ENCODE data around the gene OPRM1.
"Not testable (repeated sequence)": the region's sequence is repeated elsewhere in the genome, so short reads cannot be mapped to it uniquely, and the experiment has no call there.

OPRM1 gene

DNA sequence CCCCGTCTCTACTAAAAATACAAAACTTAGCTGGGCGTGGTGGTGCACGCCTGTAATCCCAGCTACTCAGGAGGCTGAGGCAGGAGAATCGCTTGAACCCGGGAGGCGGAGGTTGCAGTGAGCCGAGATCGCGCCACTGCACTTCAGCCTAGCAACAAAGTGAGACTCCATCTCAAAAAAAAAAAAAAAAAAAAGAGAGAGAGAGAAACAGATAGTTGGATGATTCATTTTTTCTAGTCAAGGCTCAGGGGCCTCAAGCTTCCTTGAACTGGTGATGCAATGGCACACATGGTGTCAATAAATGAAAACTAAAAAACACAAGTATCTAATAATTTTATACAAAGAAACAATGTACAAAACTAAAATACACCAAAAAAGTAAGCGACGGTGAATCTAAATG lies 202.0 kb downstream of the OPRM1 start:
- DNase-seq (ENCODE audit: low spot score) = not testable (repeated sequence)

DNA sequence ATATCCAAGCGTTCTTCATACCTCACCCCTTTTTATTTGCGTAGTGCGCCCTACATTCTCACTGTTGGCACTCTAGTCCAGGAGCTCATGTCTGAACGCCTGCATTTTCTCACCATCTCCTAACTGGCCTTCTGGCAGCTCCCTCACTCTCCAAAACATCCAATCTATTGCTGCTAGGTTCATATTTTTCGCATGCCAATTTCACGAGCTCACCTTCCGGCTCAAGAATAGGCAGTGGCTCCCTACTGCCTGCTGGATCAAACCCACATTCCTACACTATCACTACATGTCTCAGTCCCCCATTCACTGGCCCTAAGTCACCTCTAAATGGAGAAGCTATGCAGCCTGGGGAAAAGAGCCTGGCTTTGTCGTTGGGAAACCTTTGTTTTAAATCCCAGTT lies 202.5 kb downstream of the OPRM1 start:
- DNase-seq (ENCODE audit: low spot score) = no peak

DNA sequence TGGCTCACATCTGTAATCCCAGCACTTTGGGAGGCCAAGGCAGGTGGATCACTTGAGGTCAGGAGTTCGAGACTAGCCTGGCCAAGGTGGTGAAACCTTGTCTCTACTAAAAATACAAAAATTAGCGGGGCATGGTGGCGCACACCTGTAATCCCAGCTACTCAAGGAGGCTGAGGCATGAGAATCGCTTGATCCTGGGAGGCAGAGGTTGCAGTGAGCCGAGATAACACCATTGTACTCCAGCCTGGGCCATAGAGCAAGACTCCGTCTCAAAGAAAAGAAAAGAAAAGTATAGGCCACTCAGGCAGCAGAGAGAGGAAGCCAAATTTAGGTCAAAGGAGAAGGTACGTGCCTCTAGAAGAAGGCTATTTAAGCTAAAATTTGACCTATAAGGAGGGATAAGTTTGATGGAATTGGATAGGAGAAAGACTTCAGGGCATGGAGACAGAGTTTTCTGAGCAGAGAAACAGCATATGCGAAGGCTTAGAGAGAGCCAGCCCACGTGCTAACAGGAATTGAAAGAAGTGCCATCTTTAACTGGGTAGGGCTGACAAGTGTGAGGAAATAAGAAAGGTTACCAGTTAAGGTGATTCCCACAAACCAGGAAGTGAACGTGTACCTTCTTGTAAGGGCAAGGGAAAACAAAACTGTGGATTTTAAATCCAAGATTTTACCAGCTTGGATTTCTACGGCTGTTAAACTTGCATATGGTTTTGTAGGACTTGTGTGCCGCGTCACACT lies 203.7 kb downstream of the OPRM1 start:
- DNase-seq (ENCODE audit: low spot score) = no peak

DNA sequence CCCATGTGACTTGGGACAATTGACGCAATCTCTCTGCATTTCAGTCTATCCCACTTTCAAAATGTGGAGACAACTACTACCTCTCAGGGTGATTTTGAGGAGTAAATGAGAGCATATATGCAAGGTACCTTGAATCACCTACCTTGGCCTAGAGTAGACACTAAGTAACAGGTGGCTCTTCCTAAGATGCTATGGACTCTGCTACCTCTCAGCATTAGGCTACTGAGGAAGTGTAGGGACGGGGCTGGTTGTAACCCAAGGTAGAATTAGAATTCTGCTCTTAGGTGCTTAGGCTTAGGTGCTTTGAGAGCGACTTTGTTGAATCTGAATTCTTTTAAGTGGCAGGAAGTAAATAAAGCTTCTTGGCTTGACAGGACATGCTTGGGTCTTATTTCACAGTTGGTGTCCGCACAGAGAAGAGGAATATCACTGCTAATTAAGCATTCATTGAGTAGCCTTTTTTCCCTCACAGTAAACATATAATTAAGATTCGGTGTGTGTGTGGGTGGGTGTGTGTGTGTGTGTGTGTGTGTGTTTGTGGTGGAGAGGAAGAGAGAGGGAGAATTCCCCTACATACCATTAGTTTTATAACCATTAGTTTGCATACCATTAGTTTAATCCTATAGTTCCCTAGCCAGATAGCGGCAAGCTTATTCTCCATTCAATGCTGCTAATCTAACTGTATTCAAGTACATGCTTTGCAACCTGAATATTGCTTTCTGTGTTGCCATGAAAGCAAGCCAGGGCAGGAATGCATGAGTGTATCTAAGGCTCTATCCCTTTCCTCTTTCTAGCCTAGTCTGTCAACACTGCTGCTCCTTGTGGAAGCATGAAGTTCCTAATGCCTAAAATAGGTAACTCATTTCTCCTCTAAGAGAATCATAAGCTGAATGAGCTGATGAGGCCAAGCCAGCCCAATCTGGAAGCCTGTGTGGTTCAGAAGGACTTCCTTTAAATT lies 205.0 kb downstream of the OPRM1 start:
- no peak for DNase-seq (ENCODE audit: low spot score)

DNA sequence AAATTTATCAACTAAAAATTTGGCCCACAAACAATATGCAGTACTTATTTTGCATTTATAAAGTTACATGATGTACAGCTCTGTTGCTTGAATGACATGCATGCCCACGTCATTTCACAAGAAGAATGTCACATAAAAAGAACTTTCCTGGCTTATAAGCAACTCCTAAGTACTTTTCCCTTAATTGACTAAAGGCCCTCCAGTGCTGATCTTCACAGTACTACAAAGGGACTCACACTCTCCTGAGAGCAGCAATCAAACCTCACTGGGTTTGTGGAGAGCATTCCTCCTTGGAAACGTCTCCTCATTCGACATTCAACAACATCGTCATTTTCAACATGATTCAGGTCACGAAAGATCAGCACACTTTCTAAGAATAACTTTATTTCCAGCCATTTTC lies 206.5 kb downstream of the OPRM1 start:
- DNase-seq (ENCODE audit: low spot score) = no peak

DNA sequence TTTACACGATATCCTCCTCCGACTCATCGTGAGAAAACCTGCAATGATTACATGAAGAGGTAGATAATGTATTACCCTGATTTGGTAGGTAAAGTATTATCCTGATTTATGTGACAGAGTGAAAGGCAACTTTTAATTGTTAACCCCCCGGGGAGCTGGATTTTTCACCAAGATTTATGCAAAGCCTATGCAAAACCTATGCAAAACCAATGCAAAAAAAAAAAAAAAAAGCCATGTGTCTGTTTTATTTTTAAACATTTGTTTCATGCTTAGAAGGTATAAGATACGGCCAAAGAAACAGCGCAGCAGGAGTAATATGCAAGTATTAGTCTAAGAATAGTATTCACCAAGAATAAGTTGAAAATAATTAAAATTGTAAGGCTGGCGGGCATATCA lies 207.7 kb downstream of the OPRM1 start:
- no peak for DNase-seq (ENCODE audit: low spot score)

DNA sequence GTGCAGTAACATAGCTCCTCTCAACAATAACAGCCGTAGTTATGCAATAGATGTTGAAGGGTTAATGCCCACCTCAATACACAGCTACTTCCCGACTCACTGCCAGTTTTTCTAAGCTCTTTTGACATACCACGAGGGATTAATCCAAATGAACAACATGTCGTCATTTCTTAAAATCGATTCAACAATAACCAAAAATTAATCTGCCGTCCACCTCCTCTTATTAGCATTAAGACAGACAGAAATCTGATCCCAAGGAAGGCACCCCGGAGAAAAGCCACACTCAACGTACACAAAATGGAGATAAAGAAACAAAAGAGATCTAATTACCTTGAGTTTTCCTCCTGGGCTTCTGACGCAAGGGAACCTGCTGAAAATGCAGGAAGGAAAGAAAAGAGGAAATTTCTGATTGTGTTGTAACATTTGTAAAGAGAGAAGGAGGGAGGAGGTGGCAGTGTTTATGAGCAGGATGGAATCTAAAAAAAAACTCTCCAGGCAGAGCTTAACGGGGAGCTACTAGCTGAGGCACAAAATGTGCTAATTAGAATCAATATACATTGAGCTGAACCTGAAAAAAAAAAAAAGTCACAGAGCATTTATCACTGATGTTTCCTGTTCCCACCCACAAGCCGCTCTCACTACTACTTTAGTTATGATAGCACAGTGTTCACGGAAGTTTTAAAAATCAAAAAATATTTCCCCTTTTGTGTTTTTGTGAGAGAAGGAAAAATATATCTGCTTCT lies 208.2 kb downstream of the OPRM1 start:
- DNase-seq (ENCODE audit: low spot score) = no peak

DNA sequence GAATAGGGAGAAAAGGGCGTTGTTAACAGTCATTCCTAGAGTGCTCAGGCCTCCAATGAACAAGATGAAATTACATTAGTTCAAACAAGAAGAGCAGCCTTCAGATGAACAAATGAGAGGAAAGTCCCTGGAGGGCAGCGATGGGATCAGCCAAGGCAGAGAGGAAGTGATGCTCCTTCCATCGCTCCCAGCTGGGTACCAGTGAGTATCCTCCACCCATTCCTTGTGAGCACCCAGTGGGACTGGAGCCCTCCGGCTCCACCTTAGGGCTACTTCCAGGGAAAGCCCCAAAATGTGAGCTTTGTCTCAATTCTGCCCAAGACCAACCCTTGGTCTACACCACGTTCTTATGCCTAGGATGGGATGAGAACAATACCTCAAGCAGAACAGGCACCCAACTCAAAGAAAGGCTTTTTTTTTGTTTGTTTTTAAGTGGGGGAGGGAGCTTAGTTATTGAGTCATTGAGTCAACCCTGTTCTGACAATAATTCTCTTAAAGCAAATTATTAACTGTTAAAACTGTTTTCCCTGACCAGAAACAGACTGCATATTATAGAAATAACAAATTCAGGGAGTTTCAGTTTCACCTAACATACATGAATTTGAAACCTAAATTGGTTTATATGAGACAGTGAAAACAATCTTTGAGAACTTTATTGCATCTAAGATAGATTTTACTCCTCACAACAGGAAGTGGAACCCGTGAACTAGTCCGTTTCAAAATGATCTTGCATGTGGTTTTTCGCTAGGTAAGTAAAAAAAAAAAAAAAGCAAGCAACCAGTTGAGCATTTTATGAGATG lies 210.7 kb downstream of the OPRM1 start:
- no peak for DNase-seq (ENCODE audit: low spot score)

DNA sequence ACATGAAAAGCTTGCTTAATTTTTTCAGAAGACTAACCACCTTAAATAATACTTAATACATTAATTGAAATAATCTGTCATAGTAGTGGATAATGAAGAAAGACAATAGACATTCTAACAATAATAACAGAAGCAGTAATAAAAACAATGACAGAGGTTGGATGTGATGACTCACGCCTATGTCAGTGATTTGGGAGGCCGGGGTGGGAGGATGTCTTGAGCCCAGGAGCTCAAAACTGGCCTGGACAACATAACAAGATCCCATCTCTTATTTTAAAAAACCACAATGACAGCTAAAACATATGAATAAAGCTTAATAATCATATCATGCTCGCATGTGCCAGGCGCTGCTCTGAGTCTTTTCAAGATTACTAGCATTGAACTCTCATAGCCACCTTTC lies 212.1 kb downstream of the OPRM1 start:
- DNase-seq (ENCODE audit: low spot score) = no peak

DNA sequence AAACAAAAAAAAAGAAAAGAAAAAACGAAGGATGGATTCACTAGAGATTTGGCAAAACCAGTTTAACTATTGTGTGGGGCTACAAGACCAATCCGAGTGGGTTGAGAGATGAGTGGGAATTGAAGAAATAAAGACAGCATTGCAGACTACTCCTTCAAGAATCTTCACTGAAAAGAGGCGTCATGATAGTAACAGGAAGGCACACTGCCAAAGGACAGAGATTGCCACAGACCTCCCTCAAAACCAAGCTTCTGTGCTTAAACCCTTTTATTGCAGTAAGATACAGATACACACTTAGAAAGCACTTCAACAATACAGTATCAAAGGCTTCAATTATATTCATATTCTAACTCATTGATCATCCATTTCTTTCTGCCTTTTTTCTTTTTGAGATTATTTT lies 213.6 kb downstream of the OPRM1 start:
- DNase-seq (ENCODE audit: low spot score) = no peak

DNA sequence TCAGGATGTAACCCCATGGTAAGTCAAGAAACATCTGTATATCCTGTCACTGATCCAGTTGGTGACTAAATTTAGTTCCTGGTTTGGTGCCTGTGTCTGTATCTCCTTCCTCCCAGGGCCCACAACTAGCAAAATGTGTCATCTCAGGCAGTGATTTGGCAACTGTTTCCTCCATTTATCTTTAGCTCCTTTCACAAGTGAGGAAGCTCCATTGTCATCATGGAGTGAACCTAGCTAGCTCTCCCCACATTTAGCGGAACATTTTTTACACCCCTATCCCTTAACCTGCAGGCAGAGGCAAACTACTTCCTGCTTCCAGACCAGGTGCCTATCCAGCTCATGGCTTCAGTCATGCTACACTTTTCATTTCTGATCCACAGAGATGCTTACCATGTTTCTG lies 218.0 kb downstream of the OPRM1 start:
- DNase-seq (ENCODE audit: low spot score) = no peak

DNA sequence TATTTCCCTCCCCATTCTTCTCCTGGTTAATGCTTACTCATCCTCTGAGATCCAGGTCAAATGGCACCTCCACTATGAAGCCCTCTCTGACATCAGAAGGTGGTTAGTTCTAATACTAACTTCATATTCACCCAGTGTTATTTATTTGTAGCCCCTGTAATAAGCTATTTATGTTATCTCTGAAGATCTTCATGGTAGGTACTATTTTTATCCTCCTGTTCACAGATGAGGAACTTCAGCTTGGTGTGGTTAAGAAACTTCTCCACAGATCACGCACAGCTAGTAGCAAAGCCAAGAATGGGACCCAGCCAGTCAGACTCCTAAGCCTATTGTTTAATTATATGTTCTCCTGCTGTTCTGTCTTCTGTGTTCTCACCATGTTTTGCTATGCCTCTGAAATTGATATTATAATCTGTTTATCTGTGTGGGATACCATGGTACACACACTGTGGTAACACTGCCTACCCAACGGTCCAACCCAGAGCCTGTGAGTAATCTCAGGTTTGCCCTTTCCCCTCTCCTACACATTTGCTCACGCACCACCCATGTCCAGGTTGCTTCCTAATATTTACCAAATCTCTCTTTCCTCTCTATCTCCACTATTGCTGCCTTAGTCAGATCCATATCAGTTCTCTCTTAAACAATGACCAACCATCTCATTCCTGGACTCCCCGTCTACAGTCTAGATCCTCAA lies 219.2 kb downstream of the OPRM1 start:
- DNase-seq (ENCODE audit: low spot score) = no peak

DNA sequence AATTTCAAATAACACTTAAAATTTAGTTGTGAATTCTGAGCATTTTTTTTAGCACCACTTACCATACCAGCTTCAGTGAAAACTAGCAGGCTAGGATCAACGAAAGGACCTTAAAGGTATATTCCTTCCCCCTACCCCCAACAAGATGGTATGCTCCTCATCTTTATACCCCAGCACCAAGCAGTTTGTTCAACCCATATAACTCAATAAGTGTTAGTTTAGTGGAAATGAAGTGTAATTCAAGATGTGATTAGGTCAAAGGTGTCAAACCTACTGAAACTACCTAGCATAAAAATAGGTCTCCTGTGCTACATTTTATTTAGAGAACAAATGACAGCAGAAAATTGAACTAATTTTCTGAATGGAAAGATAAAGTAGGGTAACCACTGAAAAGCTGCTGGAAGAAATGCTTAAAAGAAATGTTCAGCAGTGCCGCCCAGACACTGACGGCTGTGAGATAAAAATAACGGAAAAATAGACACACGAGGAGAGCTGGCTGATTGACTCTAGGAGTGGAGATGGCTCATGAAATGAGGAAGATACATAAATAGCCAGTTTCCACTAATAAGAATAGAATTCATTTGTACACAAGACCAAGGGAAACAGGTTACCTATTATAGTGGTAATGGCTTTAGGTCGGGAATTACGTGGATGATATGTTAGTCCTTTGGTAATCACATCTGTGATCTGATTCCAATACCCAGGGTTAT lies 222.8 kb downstream of the OPRM1 start:
- DNase-seq (ENCODE audit: low spot score) = no peak

DNA sequence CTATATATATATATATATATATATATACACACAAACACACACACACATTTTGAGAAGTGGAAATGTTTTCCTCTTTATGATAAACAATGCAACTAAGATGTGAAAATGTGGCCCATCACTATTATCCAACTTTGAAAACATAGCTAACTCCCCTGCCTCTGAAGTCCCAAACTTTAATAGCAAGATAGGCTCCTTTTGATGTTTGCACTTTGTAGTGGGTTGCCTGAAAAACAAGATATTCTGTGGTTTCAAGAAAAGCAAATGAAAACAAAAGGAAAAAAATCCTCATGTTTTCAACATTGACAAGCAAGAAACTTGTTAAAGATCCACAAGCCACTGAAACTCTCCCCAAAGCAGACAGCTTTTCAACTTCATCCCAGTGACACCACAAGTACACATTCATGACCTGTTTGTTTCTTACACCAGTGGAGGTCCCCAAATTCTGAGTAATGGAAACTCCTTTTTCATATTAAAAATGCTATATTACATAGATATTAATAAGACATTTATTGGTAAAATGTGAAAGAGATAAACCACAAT lies 227.6 kb downstream of the OPRM1 start:
- DNase-seq (ENCODE audit: low spot score) = no peak

DNA sequence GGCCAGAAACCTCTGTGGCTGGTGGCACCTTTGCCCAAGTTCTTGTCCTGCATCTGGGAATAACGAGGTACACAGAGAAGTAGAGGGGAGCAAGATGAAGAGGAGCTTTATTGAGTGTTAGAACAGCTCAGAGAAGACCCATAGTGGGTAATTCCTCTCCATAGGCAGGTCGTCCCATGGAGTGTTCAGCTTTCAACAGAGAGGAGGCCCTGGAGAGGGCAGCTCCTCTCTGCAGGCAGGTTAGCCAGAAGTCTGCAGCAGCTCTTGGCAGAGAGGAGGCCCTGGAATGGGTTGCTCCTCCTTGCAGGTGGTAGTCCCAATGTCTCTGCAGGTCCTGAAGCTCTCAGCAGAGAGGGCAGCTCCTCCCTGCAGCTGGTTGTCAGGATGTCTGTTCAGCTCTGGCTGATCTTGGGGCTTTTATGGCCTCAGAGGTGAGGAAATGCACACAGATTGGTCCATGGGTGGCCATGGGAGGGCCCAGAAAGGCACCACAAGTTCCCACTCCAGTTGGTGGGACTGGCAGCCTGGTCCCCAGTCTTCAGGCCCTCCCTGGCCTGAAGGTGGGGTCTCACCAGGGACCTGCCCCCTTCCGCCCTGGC lies 228.6 kb downstream of the OPRM1 start:
- no peak for DNase-seq (ENCODE audit: low spot score)

DNA sequence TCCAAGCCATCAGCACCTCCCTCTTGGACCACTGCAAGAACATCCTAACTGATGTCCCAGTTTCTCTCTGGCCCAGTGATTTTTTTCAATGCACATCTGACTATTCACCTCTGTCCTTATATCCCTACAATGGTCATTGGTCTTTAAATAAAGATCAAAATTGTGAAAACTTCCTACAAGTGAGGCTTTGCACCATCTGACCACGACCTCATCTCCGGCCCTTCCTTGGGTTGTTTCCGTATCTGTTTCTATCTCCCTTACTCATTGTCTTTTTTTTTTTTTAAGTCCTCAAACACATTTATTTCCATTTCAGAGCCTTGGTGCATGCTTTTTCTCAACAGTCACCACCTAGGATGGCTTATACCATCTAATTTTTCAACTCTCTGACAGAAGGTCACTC lies 229.4 kb downstream of the OPRM1 start:
- DNase-seq (ENCODE audit: low spot score) = no peak

DNA sequence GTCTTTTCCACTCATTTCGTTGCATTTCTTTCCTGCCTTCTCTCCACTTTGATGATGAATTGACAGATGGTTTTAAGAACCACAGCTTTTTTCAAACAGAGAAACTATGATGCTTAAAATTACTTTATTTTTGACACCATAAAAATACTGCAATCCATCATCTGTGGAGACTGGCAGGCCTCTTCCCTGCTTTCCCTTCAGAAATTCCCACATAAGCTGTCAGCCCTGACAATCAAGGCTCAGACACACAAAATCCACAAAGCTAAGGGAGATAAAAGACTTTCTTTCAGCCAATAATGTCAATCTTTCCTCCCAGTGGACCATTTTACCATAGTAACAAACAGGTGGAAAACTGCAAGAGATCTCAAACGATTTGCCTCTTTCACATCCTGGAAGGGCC lies 235.1 kb downstream of the OPRM1 start:
- no peak for DNase-seq (ENCODE audit: low spot score)

DNA sequence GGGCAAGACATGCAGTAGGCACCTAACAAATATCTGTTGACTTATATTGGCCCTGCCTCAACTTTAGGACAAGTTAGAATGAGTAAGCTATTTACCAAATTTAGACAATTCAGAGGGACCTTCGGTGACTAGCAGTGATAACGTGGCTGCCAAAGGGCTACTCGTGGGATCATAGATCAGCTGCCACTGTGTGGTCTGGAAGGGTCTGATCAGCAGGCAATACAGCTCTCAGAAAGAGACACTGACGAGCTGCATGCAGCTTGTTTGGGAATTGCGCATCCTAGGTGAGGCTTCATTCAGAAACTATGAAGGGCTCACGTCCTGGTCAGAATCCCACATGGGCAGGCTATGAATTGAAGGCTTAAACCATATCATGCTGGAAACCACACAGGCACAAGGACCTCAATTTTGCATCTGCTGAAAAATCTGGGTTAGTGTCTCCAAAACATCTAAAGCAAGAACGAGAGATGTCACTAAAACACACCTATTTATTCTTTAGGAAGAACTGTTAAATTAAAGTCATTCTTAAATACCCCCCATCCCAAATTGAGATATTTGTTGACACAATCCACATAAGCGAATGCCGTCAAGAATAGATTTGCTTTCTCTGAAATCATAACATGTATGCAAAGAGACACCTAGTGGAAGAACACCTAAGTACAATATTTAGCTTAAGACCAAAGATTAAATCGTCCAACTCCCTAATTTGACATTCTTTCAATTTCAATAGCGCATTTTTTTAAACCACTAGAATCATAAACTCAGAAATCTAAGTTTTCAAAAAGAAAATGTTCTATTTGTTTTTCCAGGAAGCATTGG lies 238.0 kb downstream of the OPRM1 start:
- no peak for DNase-seq (ENCODE audit: low spot score)

DNA sequence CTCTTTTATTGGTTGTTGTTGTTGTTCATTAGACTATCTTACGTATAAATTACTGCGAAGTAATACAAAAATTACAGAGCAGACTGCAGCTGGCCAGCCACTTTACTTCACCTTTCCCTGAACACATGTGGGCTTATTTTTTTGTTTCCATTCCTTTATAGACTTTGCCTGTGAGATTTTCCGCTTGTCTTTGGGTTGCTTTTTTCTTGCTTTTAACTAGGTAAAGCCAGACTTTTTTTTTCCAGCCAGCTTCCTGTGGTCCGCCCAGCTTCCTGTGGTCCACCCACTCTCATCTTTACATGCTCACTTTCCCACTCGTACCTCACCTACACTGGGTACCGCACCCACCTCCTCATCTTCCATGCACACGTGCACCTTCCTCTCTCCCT lies 238.6 kb downstream of the OPRM1 start:
- no peak for DNase-seq (ENCODE audit: low spot score)
